ENCODE measurements around the gene EXOC7.
"Not testable (repeated sequence)": the region's sequence is repeated elsewhere in the genome, so short reads cannot be mapped to it uniquely, and the experiment has no call there.

Gene EXOC7

DNA sequence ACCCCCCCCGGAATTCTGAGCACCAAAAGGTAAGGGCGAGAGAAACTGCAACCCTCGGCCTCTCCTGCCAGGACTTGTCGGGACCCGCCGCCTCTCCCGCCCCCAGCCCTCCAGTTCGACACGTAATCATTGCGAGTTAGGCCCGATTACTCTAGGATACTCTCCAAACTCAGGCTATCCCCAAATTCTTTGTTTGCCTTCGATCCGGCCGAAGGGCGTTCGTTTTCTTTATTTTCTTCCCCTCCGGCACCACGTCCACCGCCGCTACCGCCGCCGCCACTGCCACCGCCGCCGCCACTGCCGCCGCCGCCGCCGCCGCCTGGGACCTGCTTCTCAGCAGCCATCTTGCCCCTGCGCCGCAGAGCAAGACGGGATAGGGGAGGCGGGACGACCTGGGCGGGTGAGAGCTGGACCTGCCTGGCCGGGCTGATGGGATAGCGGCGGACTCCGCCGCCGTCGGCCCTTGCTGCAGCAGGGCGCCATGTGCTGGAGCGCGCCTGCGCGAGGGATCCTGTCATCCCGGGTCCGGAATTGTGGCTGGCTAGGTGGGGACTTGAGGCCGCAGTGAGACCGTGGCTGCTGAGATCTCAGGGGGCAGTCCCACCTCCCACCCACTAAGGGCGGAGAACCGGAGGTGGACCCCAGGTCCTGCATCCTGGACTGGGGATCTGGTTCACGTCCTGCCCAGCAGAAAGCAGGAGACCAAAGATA is 31.3 kb downstream of the EXOC7 start, which contains the start of gene SRP68:
TSS of gene SRP68 (minus strand) at position 370 of the 711 bp plus-strand sequence. CDS start at position 344, 26 bp downstream.
- peak; percentile 92 for DNase-seq

GRCh38 chr17:76071531-76072147 is 31.9 kb downstream of the EXOC7 start:
- no peak for DNase-seq

GRCh38 chr17:76065775-76066174 is 37.8 kb downstream of the EXOC7 start:
- DNase-seq, result no peak

- DNase-seq, result no peak
These were observed 39.6 kb downstream of the EXOC7 start for GRCh38 chr17:76063875-76064546.

DNA sequence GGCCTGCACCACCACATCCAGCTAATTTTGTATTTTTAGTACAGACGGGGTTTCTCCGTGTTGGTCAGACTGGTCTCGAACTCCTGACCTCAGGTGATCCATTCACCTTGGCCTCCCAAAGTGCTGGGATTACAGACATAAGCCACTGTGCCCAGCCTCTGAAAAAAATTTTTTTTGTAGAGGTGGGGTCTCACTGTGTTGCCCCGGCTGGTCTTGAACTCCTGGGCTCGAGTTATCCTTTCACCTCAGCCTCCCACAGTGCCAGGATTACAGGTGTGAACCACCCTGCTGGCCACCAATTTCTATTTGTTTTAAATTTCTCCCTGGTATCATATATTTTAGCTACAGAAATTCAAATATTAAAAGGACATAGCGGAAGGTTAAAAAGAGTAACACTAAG is 45.3 kb downstream of the EXOC7 start:
- not testable (repeated sequence) for DNase-seq

DNA sequence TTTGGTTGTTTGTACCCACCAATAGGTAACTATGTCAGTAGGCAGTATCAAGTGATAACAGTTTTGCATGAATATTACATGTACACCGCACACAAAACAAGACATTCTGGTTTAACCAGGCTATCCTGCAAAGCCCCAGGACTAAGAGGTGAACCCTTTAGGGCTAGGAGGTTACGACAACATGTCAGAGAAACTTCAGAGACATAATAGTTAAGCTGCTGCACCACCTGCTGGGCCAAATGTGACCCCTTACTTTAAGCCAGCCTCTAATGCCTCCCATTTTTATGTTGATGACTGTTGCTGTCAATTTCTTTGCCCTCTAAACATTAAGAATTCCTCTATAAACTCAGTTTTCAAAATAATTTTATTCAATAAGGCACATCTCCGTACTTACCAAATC is 46.7 kb downstream of the EXOC7 start:
- no peak for DNase-seq

DNA sequence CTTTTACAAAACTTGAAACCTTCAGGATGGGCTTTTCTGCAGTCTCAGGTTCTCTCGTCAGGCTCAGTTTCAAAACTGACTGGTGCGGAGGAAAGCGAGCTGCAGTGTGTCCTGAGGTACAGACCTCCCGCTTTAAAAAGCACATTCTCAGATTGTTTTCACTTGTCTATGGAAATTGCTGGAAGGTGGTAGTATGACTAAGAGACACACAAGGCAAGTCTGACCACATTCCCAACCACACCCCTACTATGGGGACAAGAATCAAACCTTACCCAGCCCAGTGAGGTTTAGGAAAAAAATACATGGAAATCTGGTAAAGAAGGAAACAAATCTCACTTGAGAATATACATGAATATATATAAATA is 49.5 kb downstream of the EXOC7 start:
- peak; percentile 56 for DNase-seq

GRCh38 chr17:76053246-76054111 is 50.1 kb downstream of the EXOC7 start:
- DNase-seq, result peak; percentile 79

GRCh38 chr17:76051561-76051960 is 52.0 kb downstream of the EXOC7 start:
- DNase-seq, result no peak

DNA sequence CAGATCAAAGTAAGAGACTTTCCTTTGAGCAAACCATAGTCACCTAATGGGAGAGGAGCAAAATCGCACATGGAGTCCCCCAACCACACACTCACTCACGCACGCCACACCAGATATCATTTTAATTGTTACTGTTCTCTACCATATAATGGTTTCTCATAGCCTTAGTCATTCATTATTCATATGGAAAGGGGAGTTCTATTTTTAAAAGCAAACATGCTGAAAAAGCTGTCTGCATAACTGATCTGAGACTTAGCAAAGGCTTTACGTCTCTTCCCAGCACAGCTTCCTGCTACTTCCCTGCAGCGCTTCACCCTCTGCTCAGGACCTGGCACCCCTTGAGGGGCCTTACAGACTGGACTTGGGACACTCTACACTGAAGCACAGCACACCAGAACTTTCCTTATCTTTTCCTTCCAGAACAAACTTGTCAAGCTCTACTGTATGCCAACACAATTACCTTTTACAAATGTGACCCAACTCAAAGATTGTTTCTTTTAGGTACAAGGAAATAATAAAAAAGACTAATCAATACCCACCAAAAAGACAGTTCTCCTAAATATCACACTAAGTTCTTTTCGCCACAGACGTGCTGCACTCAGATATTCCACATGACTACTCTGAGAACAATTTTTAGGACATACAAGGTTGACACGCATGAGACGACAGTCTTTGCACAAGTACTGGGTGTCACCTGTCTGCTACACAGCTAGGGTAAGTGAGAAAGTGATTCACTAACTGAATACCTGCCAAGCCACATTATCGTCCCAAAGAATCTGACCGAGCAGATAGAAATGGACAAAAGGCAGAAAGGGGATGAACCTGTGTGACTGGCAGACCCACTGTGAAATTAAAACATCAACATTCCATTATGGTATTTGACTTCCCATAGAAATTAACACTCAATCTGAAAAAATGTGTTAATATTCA is 52.8 kb downstream of the EXOC7 start:
- no peak for DNase-seq

DNA sequence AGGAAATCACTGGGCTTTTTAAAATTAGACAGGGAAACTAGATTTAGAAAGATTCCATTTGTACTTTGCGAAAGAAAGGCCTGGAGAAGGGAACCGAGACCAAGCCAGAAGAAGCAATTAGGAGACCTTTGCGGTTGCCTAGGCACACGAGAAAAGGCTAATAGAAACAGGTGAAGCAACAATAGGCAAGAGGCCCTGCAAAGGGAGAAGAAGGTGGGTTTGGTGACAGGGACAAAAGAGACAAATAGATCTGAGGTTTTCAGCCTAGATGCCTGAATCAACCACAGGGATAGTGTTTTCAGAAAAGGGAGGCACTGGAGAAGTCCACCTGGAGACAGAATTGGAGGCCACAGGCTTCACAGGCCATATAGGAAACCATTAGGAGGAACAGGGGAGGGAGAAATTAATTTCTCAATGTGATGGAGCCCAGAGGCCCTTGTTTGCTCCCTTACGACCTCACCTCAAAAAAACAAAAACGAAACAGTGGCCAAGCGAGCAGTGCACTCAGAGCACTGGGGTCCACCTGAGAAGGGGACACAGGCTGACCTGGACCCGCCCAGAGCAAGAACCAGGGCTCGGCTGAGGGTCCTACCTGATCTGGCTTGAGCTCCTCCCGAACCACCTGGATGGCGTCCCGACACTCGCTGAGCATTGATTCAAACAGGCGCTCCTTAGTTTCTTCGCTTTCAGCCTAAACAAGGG is 53.6 kb downstream of the EXOC7 start:
- DNase-seq, result no peak

DNA sequence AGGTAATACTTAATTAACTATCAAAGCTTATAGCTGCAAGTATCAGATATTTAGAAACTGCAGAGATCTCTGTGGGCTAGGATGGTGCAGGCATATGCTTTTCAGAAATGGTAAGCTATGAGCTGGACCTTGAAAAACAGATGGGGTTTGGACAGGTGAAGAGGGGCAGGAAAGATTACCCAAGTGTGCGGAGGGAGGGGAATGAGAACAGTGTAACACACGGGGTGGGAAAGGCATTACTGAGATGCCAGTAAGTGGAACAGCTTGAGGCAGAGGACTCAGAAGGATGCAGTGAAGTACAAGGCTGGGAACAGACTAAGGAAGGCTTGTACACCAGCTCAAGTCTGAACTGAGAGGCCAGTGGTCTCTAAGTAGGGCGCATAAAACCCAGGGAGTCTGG is 54.3 kb downstream of the EXOC7 start:
- DNase-seq, result no peak

GRCh38 chr17:76048711-76049110 is 54.9 kb downstream of the EXOC7 start:
- DNase-seq, result peak; percentile 72

GRCh38 chr17:76048025-76048605 is 55.5 kb downstream of the EXOC7 start:
- DNase-seq, result no peak

DNA sequence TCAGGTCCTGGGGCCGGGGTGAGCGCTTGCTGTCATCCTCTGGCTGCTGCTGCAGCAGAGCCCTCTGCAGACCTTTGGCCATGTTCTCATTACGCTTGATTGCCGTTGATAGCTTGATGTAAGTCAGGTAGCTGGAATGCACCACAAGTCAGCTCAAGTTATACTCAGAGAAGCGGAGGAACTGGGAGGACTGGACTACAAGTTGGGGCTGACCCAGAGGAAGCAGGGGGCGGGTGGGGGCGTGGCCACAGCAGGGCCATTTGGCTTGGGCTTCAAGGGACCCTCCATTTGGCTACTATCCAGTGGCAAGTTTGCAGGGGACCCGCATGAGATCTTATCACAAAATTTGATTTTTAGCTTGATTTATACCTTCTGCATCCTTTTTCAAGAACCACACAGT is 57.5 kb downstream of the EXOC7 start:
- no peak for DNase-seq

DNA sequence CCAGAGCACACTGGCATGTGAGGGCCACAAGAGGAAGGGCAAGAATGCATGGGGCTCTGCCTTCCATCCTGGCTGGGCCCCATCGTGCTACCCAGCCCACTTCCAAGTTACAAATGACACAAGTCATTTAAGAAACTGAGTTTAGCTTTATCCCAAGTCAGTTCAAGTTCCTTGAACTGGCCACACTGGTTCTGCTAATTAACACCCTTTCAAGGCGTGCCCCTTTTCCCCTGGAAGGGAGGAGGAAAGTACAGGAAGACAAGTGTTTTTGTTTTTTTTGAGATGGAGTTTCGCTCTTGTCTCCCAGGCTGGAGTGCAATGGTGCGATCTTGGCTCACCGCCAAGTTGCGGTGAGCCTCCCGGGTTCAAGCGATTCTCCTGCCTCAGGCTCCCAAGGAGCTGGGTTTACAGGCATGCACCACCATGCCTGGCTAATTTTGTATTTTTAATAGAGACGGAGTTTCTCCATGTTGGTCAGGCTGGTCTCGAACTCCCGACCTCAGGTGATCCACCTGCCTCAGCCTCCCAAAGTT is 59.0 kb downstream of the EXOC7 start:
- not testable (repeated sequence) for DNase-seq

- DNase-seq, result not testable (repeated sequence)
These were observed 60.7 kb downstream of the EXOC7 start for GRCh38 chr17:76042868-76043267.

DNA sequence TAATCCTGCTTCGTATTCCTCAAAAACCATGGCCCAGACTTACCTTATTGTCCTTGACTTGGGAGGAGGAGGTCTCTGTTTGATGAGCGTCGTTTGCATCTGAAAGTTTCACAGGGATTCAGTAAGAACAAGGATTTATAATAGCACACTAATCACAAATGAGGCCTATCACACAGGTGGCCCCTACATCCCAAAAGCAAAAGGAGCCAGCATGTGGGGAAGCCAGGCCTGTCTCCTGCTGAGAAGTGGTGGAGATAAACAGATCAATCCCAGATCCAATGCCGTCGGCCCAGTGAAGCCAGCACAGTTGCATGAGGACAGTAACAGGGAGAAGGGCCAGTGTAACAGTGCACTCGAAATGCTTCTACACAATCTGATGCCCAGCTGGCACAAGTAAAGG is 63.2 kb downstream of the EXOC7 start:
- DNase-seq, result no peak

GRCh38 chr17:76039121-76039520 is 64.5 kb downstream of the EXOC7 start:
- no peak for DNase-seq

DNA sequence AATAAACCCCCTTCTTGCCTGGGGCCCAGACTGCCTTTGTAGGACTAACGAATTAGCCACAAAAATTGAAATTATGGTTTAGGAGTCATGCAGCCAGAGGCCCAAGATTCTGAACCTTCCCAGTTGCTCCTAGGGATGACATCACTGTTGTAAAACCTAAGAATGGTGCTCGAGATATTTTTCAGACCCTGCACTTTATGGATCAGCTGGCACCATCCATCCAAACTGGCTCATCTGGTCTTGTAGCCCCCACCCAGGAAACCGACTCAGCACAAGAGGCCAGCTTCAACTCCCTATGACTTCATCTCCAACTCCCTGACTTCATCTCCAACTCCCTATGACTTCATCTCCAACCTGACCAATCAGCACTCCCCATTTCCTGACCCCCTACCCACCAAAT is 65.5 kb downstream of the EXOC7 start:
- DNase-seq, result peak; percentile 17

All from fibroblast of skin of back (primary cell).